ENCODE data around the gene NRXN3.

Gene NRXN3

GRCh38 chr14:79468486-79468885 lies 1298.3 kb downstream of the NRXN3 start:
- H3K9me3 Mint-ChIP-seq, result peaks cover 7 to 8% of the 10 kb centered on the region in 2 donors
- H3K4me3 Mint-ChIP-seq, result no peak overlapping the region
- H3K27me3 Mint-ChIP-seq, result no peaks in the 10 kb centered on the region
- no peak overlapping the region for H3K27ac Mint-ChIP-seq
- H3K36me3 Mint-ChIP-seq (ENCODE audit: insufficient read depth), result no peaks in the 10 kb centered on the region
- ATAC-seq (replicated peaks), result no peak
- no peaks in the 10 kb centered on the region for H3K4me1 Mint-ChIP-seq (ENCODE audit: low read depth in 2 of 2)
- DNase-seq, result no peak

GRCh38 chr14:79473651-79474050 lies 1303.5 kb downstream of the NRXN3 start:
- Mint-ChIP-seq H3K9me3 (peaks cover 14 to 15% of the 10 kb centered on the region in 2 donors), H3K27ac (no peak overlapping the region), H3K27me3 (no peaks in the 10 kb centered on the region), H3K4me1 (ENCODE audit: low read depth in 2 of 2) (no peaks in the 10 kb centered on the region), H3K4me3 (no peak overlapping the region), H3K36me3 (ENCODE audit: insufficient read depth) (no peaks in the 10 kb centered on the region)
- DNase-seq (no peak), ATAC-seq (replicated peaks) (no peak)

- no peak overlapping the region for H3K4me3 Mint-ChIP-seq
- H3K36me3 Mint-ChIP-seq (ENCODE audit: insufficient read depth), result no peaks in the 10 kb centered on the region
- H3K4me1 Mint-ChIP-seq (ENCODE audit: low read depth in 2 of 2), result no peaks in the 10 kb centered on the region
- H3K27me3 Mint-ChIP-seq, result no peaks in the 10 kb centered on the region
- DNase-seq, result no peak
- peaks cover 6 to 14% of the 10 kb centered on the region in 2 donors for H3K9me3 Mint-ChIP-seq
- no peak for ATAC-seq (replicated peaks)
- H3K27ac Mint-ChIP-seq, result no peak overlapping the region
Measured at GRCh38 chr14:79475887-79476532, 1305.8 kb downstream of the NRXN3 start.

- DNase-seq (no peak), ATAC-seq (replicated peaks) (no peak)
- H3K36me3 Mint-ChIP-seq (ENCODE audit: insufficient read depth), result no peaks in the 10 kb centered on the region
Measured at GRCh38 chr14:79476552-79476951, 1306.4 kb downstream of the NRXN3 start.

GRCh38 chr14:79480212-79480611 lies 1310.0 kb downstream of the NRXN3 start:
- no peaks in the 10 kb centered on the region for H3K27me3 Mint-ChIP-seq
- ATAC-seq (replicated peaks) (no peak), DNase-seq (no peak)
- peaks cover 0 to 7% of the 10 kb centered on the region in 2 donors for H3K9me3 Mint-ChIP-seq
- no peaks in the 10 kb centered on the region for H3K4me1 Mint-ChIP-seq (ENCODE audit: low read depth in 2 of 2)
- no peak overlapping the region for H3K4me3 Mint-ChIP-seq
- H3K36me3 Mint-ChIP-seq (ENCODE audit: insufficient read depth), result no peaks in the 10 kb centered on the region
- no peak overlapping the region for H3K27ac Mint-ChIP-seq

More at GRCh38 chr14:79476552-79476951, 1306.4 kb downstream of the NRXN3 start:
- Mint-ChIP-seq H3K27me3 (no peaks in the 10 kb centered on the region), H3K4me1 (ENCODE audit: low read depth in 2 of 2) (no peaks in the 10 kb centered on the region), H3K27ac (no peak overlapping the region), H3K4me3 (no peak overlapping the region), H3K9me3 (peaks cover 6 to 11% of the 10 kb centered on the region in 2 donors)

- Mint-ChIP-seq H3K4me3 (no peak overlapping the region), H3K36me3 (ENCODE audit: insufficient read depth) (no peaks in the 10 kb centered on the region), H3K27ac (no peak overlapping the region), H3K4me1 (ENCODE audit: low read depth in 2 of 2) (no peaks in the 10 kb centered on the region), H3K27me3 (no peaks in the 10 kb centered on the region), H3K9me3 (peaks cover 0 to 6% of the 10 kb centered on the region in 2 donors)
- ATAC-seq (replicated peaks) (no peak), DNase-seq (no peak)
Measured at GRCh38 chr14:79482825-79483224, 1312.7 kb downstream of the NRXN3 start.

GRCh38 chr14:79483477-79484388 lies 1313.6 kb downstream of the NRXN3 start:
- ATAC-seq (replicated peaks) (no peak), DNase-seq (no peak)
- no peaks in the 10 kb centered on the region for H3K27me3 Mint-ChIP-seq
- H3K27ac Mint-ChIP-seq, result no peak overlapping the region
- no peaks in the 10 kb centered on the region for H3K36me3 Mint-ChIP-seq (ENCODE audit: insufficient read depth)
- H3K4me3 Mint-ChIP-seq, result no peak overlapping the region
- no peaks in the 10 kb centered on the region for H3K4me1 Mint-ChIP-seq (ENCODE audit: low read depth in 2 of 2)
- peaks cover 7 to 9% of the 10 kb centered on the region in 2 donors for H3K9me3 Mint-ChIP-seq

GRCh38 chr14:79487632-79488031 lies 1317.5 kb downstream of the NRXN3 start:
- ATAC-seq (replicated peaks), result no peak
- H3K4me1 Mint-ChIP-seq (ENCODE audit: low read depth in 2 of 2), result no peaks in the 10 kb centered on the region
- no peak overlapping the region for H3K4me3 Mint-ChIP-seq

GRCh38 chr14:79491161-79491560 lies 1321.0 kb downstream of the NRXN3 start:
- Mint-ChIP-seq H3K27me3 (no peaks in the 10 kb centered on the region), H3K4me3 (no peak overlapping the region), H3K27ac (no peak overlapping the region), H3K4me1 (ENCODE audit: low read depth in 2 of 2) (no peaks in the 10 kb centered on the region), H3K9me3 (peaks cover 13 to 14% of the 10 kb centered on the region in 2 donors), H3K36me3 (ENCODE audit: insufficient read depth) (no peaks in the 10 kb centered on the region)
- DNase-seq (no peak), ATAC-seq (replicated peaks) (no peak)

More at GRCh38 chr14:79487632-79488031, 1317.5 kb downstream of the NRXN3 start:
- no peak overlapping the region for H3K27ac Mint-ChIP-seq
- H3K36me3 Mint-ChIP-seq (ENCODE audit: insufficient read depth), result no peaks in the 10 kb centered on the region
- DNase-seq, result no peak
- peaks cover 9 to 14% of the 10 kb centered on the region in 2 donors for H3K9me3 Mint-ChIP-seq
- no peaks in the 10 kb centered on the region for H3K27me3 Mint-ChIP-seq

- DNase-seq (no peak), ATAC-seq (replicated peaks) (no peak)
- peaks cover 12 to 14% of the 10 kb centered on the region in 2 donors for H3K9me3 Mint-ChIP-seq
- H3K4me3 Mint-ChIP-seq, result no peak overlapping the region
- H3K36me3 Mint-ChIP-seq (ENCODE audit: insufficient read depth), result no peaks in the 10 kb centered on the region
- no peaks in the 10 kb centered on the region for H3K4me1 Mint-ChIP-seq (ENCODE audit: low read depth in 2 of 2)
- H3K27me3 Mint-ChIP-seq, result no peaks in the 10 kb centered on the region
- H3K27ac Mint-ChIP-seq, result no peak overlapping the region
Measured at GRCh38 chr14:79493081-79493645, 1323.0 kb downstream of the NRXN3 start.

- Mint-ChIP-seq H3K27me3 (no peaks in the 10 kb centered on the region), H3K36me3 (ENCODE audit: insufficient read depth) (no peaks in the 10 kb centered on the region), H3K4me1 (ENCODE audit: low read depth in 2 of 2) (no peaks in the 10 kb centered on the region), H3K4me3 (no peak overlapping the region), H3K27ac (no peak overlapping the region), H3K9me3 (peaks cover 6 to 12% of the 10 kb centered on the region in 2 donors)
- ATAC-seq (replicated peaks) (no peak), DNase-seq (no peak)
Measured at GRCh38 chr14:79496701-79497100, 1326.5 kb downstream of the NRXN3 start.

- DNase-seq (no peak), ATAC-seq (replicated peaks) (no peak)
- Mint-ChIP-seq H3K9me3 (peaks cover 10 to 23% of the 10 kb centered on the region in 2 donors), H3K27ac (no peak overlapping the region), H3K36me3 (ENCODE audit: insufficient read depth) (no peaks in the 10 kb centered on the region), H3K4me3 (no peak overlapping the region), H3K4me1 (ENCODE audit: low read depth in 2 of 2) (no peaks in the 10 kb centered on the region), H3K27me3 (no peaks in the 10 kb centered on the region)
Measured at GRCh38 chr14:79500489-79500888, 1330.3 kb downstream of the NRXN3 start.

GRCh38 chr14:79502136-79502750 lies 1332.1 kb downstream of the NRXN3 start:
- DNase-seq (no peak), ATAC-seq (replicated peaks) (no peak)
- Mint-ChIP-seq H3K36me3 (ENCODE audit: insufficient read depth) (no peaks in the 10 kb centered on the region), H3K9me3 (peaks cover 10 to 33% of the 10 kb centered on the region in 2 donors), H3K4me1 (ENCODE audit: low read depth in 2 of 2) (no peaks in the 10 kb centered on the region), H3K4me3 (no peak overlapping the region), H3K27me3 (no peaks in the 10 kb centered on the region), H3K27ac (no peak overlapping the region)

Measured in effector memory CD8-positive, alpha-beta T cell (primary cell).